Activated naive CD8-positive, alpha-beta T cell treated with anti-CD3 and anti-CD28 coated beads, Interleukin-2, amount 10 ng/mL, durations not matched to agents 7 days and 5 days (primary cell): ENCODE measurements around the gene EXOC4. TPM values are rescaled to one million over a fixed set of nuclear protein-coding genes. Genes with fewer than 3 reads are reported as not detected.
"Not testable (repeated sequence)": the region's sequence is repeated elsewhere in the genome, so short reads cannot be mapped to it uniquely, and the experiment has no call there.

Experiments
- ATAC-seq: fragments of 150-1000 bp; cut with Tn5 transposase; one replicate; pipeline ENCODE4 v1.10.0; 2021; ENCODE audit warnings: low read depth, moderate library complexity
- POLR2A ChIA-PET: fragments of 350-600 bp; sonication (Branson Sonifier 250); formaldehyde crosslinking; loops from one replicate; lab custom pipeline; 2021; ENCODE audit warnings: antibody characterized with exemption; lab: Charles Lee
- DNase-seq: peaks from one replicate; pipeline ENCODE4 v3.0.0; 2021
- H3K27ac Mint-ChIP-seq: one replicate; pipeline ENCODE4 v1.8.0; 2022; ENCODE audit warnings: mild to moderate bottlenecking, mixed read lengths
- H3K27me3 Mint-ChIP-seq: one replicate; pipeline ENCODE4 v1.8.0; 2022; ENCODE audit warnings: mild to moderate bottlenecking, moderate library complexity, mixed read lengths
- H3K36me3 Mint-ChIP-seq: one replicate; pipeline ENCODE4 v1.8.0; 2021; ENCODE audit warnings: mild to moderate bottlenecking, mixed read lengths
- H3K4me1 Mint-ChIP-seq: one replicate; pipeline ENCODE4 v1.8.0; 2021; ENCODE audit warnings: mixed read lengths
- H3K4me3 Mint-ChIP-seq: one replicate; pipeline ENCODE4 v1.8.0; 2022; ENCODE audit warnings: mild to moderate bottlenecking, moderate library complexity, mixed read lengths
- H3K9me3 Mint-ChIP-seq: one replicate; pipeline ENCODE4 v1.8.0; 2021; ENCODE audit warnings: mixed read lengths
- total RNA-seq, 2 experiments: library from RNA; stranded (reverse); gene quantifications; one replicate each; pipeline ENCODE4 v1.2.3, GENCODE V29; 2021

EXOC4 gene
- total RNA-seq, 2 experiments from 2014 or later = 73.1 to 73.7 TPM

DNA sequence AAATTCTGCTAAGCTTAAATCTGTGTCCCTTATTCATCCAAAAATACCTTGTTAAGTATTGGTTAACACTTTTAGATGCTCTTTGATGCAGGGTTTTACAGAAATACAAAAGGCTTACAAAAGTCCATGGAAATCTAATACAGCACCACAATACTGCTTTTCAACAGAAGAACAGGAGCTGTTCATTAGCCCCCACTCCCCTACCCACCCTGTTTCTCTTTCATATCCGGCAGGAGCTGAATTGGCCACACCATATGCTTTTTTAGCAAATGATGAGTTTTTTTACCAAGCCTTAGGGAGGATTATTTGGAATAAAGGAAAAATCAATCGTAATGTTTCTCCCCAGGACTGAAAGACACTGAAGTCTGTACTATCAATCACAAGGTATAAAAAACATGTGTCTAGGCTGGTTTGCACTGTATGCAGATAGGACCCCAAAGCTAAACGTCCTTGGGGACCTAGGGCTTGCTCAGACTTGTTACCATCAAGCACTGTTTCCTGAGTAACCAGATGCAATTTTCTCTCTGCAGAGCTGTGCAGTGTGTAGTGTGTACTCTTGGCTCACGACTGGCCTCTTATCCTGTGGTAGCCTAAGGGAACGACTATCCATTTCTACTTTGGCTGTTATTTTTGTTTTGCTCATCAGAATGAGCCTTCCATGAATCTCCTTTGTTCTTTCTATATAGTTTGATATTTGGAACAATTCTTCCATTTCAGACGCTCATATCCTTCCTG, 731.0 kb downstream of the EXOC4 start:
- DNase-seq (no peak), ATAC-seq (no peak)
- H3K4me3 Mint-ChIP-seq = no peak overlapping the region
- no peaks in the 10 kb centered on the region for H3K9me3 Mint-ChIP-seq
- POLR2A ChIA-PET = no interaction called here
- no peaks in the 10 kb centered on the region for H3K4me1 Mint-ChIP-seq
- H3K36me3 Mint-ChIP-seq = peaks cover 2% of the 10 kb centered on the region
- no peaks in the 10 kb centered on the region for H3K27me3 Mint-ChIP-seq
- no peak overlapping the region for H3K27ac Mint-ChIP-seq

DNA sequence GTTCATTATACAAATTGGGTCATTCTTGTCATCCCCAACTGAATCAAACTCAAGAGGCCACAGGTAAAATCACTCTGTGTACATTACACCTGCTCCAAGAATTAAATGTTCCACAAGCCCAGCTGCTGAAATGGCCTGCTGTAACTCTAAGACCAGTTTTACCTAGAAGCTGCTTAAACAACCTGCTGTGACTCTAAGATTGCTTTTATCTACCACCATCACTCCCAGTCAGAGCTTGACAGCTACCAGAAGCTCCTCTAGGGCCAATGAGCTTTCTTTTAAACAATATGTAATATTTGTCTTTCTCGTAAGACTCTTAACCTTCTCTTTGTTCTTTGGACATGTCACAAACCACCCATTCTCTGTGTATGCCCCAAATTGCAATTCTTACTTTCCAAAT, 732.4 kb downstream of the EXOC4 start:
- no peak overlapping the region for H3K27ac Mint-ChIP-seq
- peaks cover 2% of the 10 kb centered on the region for H3K36me3 Mint-ChIP-seq
- no peaks in the 10 kb centered on the region for H3K27me3 Mint-ChIP-seq
- DNase-seq (no peak), ATAC-seq (no peak)
- no peaks in the 10 kb centered on the region for H3K9me3 Mint-ChIP-seq
- no peak overlapping the region for H3K4me3 Mint-ChIP-seq
- H3K4me1 Mint-ChIP-seq = no peaks in the 10 kb centered on the region
- POLR2A ChIA-PET = no interaction called here

DNA sequence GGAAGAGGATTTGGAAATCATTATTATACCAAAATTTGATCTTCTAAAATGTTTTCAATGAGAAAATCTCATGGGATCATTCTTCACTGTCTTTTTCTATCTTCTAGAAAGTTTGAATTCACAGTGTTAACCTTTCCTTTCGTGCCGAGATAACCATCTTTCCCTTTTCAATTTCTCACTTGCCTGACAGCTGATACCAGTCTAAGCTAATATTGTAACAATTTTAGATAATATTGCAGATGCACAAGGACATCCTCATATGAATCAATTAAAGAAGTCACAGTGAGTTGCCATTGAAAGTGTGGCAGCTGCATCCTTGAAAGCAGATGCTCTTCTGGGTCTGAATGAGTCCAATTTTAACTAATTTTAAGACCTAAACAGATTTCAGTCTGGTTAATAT, 734.7 kb downstream of the EXOC4 start:
- Mint-ChIP-seq H3K27ac (no peak overlapping the region), H3K36me3 (no peaks in the 10 kb centered on the region), H3K4me1 (no peaks in the 10 kb centered on the region), H3K4me3 (no peak overlapping the region), H3K9me3 (no peaks in the 10 kb centered on the region), H3K27me3 (no peaks in the 10 kb centered on the region)
- POLR2A ChIA-PET = no interaction called here
- ATAC-seq (no peak), DNase-seq (no peak)

DNA sequence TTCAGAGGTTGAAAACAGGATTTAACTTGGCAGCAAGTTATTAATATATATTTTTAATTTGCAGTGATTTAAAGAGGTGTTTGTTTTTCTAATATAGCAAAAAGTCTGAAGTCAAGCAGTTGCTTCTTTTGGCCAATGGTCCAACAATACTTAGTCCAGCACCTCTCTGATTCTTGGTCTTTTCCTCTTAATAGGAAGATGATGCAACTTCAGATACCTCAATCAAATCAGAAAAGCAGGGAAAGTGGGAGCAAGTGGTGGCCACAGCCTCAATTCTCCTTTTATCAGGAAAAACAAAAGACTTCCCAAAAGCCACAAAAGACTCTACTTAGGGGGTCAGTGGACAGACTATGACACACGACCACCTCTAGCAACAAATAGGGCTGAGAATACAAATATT, 740.7 kb downstream of the EXOC4 start:
- H3K9me3 Mint-ChIP-seq = no peaks in the 10 kb centered on the region
- H3K4me3 Mint-ChIP-seq = no peak overlapping the region
- ATAC-seq = no peak
- POLR2A ChIA-PET = no interaction called here
- no peaks in the 10 kb centered on the region for H3K4me1 Mint-ChIP-seq
- no peaks in the 10 kb centered on the region for H3K27me3 Mint-ChIP-seq
- H3K27ac Mint-ChIP-seq = no peak overlapping the region
- no peak for DNase-seq
- H3K36me3 Mint-ChIP-seq = peaks cover 7% of the 10 kb centered on the region

DNA sequence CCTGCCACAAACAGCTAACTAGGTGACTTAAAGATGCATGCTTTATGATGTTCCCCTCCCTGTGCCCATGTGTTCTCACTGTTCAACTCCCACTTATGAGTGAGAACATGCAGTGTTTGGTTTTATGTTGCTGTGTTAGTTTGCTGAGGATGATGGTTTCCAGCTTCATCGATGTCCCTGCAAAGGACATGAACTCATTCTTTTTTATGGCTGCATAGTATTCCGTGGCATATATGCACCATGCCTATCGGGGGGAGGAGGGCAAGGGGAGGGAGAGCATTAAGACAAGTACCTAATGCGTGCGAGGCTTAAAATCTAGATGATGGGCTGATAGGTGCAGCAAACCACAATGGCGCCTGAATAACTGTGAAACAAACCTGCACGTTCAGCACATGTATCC, 741.2 kb downstream of the EXOC4 start:
- H3K27ac Mint-ChIP-seq, H3K9me3 Mint-ChIP-seq, H3K27me3 Mint-ChIP-seq, H3K4me3 Mint-ChIP-seq, ATAC-seq, POLR2A ChIA-PET, DNase-seq, H3K4me1 Mint-ChIP-seq: not testable (repeated sequence)
- peaks cover 10% of the 10 kb centered on the region for H3K36me3 Mint-ChIP-seq

DNA sequence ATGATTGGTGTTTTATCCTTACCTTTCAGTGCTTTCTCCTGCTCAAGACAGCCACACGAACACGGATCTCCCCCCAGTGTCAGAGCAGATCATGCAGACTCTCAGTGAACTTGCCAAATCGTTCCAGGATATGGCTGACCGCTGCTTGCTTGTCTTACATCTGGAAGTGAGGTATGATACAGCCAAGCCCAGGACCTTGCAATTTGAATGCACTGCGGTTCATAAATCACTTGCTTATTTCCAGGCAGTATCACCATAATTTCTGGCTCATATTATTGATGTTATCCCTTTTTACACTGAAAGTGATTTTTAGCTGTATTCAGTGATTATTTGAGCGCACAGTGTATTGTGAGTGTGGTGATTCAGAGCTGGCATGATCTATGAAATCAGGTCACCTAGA, 744.6 kb downstream of the EXOC4 start:
- ATAC-seq = no peak
- peaks cover 13% of the 10 kb centered on the region for H3K36me3 Mint-ChIP-seq
- no peak overlapping the region for H3K27ac Mint-ChIP-seq
- DNase-seq = no peak
- POLR2A ChIA-PET = no interaction called here
- no peak overlapping the region for H3K4me3 Mint-ChIP-seq
- no peaks in the 10 kb centered on the region for H3K4me1 Mint-ChIP-seq
- H3K9me3 Mint-ChIP-seq = no peaks in the 10 kb centered on the region
- H3K27me3 Mint-ChIP-seq = no peaks in the 10 kb centered on the region

DNA sequence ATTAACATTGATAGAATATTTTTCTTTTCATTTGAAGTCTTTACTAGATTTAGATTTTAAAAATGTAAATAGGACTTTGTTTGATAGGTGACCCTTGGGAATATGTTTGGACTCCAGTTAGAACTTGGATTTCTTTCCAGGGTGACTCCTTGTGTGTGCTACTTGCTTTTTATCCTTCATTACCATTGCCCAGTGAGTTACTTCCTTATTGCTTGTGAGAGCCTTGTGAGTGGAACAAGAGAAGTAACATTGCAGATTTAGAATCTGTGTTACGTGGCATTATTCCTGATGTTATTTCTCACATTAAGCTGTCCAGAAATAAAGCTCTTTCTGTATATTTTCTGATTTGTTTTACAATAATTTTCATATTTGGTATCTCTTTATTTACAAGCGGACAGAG, 746.3 kb downstream of the EXOC4 start:
- DNase-seq = no peak
- Mint-ChIP-seq H3K4me1 (no peaks in the 10 kb centered on the region), H3K4me3 (no peak overlapping the region), H3K27me3 (no peaks in the 10 kb centered on the region), H3K27ac (no peak overlapping the region), H3K36me3 (peaks cover 13% of the 10 kb centered on the region), H3K9me3 (no peaks in the 10 kb centered on the region)
- ATAC-seq = no peak
- POLR2A ChIA-PET = no interaction called here

DNA sequence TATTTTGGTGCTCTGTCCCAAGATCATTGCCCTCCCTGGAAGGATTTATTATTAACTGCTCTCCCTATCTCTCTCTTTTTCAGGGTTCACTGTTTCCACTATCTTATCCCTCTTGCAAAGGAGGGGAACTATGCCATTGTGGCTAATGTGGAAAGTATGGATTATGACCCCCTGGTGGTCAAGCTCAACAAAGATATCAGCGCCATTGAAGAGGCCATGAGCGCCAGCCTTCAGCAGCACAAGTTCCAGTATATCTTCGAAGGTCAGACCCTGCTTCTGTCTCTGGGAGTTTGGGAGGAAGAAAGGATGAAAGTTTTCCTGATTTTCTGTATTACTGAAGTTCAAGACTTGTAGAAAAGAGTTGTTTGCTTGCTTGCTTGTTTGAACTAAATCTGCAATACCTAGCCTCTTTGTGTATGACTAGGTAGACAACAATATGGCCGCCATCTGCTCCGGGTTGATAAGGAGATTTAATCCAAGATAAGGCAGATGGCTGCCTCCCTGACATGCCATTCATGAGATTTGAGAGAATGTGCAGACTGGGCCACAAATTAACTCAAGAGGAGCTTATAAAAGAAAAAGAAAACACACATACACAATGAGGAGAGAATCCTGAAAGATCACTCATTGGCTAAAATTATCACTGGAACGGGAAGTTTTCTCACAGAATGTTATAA, 752.1 kb downstream of the EXOC4 start:
- Mint-ChIP-seq H3K9me3 (no peaks in the 10 kb centered on the region), H3K27me3 (no peaks in the 10 kb centered on the region), H3K27ac (no peak overlapping the region), H3K4me1 (no peaks in the 10 kb centered on the region), H3K36me3 (peaks cover 13% of the 10 kb centered on the region), H3K4me3 (no peak overlapping the region)
- POLR2A ChIA-PET = no interaction called here
- DNase-seq = no peak
- no peak for ATAC-seq

DNA sequence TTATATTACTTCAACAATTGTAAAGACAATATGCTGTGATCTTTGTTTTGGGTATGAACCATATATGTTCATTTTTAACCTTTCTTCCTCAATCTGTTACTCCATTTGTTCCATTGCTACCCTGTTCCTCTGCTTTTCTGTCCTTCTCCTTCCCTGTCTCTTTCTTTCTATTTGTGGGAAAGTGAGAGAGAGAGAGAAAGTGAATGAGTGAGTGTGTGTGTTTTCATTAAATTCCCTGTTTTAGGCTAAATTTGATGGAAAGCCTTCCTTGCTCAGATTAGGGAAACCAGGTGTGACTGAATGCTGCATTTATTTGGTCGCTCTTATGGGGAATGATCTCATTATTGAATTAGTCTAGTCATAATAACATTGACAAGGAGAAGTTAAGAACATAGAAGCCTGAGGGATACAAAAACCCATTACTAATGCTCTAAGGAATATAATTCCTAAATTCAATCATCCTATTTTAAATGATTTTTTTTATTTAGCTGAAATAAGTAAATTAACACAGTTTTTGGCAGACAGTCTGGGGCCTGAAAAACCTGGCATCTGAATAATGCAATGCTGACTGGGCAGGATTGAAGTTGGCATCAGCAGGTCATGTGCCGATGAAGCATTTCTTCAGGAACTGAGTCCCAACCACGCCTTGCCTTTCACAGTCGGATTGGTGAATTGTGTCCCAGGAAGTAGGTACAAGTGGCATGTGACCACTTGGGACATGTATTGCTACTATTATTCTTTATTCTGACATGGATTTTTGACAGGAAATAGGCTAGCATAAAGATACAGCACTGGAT, 756.6 kb downstream of the EXOC4 start:
- DNase-seq (no peak), ATAC-seq (no peak)
- no peaks in the 10 kb centered on the region for H3K9me3 Mint-ChIP-seq
- H3K4me3 Mint-ChIP-seq = no peak overlapping the region
- H3K36me3 Mint-ChIP-seq = peaks cover 16% of the 10 kb centered on the region
- POLR2A ChIA-PET = no interaction called here
- H3K27ac Mint-ChIP-seq = no peak overlapping the region
- H3K4me1 Mint-ChIP-seq = no peaks in the 10 kb centered on the region
- H3K27me3 Mint-ChIP-seq = no peaks in the 10 kb centered on the region

DNA sequence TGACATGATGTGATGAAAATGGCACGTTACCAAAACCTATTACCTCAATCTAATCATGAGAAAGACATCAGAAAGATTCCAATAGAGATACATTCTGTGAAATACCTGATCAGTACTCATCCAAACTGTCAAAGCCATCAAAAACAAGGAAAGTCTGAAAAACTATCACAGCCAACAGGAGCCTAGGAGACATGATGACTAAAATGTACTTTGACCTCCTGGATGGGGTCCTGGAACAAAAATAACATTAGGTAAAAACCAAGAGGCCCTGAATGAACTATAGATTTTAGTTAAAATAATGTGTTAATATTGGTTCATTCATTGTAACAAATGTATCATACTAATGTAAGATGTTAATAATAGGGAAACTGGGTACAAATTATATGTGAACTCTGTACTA, 760.4 kb downstream of the EXOC4 start:
- POLR2A ChIA-PET = no interaction called here

DNA sequence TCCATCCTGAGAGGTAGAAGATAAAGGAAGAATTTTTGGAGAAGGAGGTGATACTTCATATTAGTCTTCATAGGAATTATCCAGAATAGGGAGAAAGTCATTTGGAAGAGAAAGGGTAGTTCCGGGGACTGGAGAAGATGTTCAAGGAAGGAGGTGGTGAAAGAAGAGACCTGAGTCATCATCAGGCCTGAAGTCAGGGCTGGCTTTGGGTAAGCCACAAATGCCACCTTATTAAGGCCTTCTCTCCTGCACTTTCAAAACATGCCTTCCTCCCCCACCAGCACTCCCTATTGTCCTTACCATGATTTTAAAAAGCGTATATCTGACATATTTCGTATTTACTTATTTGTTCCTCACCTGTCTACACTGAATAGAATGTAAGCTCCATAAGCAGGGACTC, 762.1 kb downstream of the EXOC4 start:
- H3K4me3 Mint-ChIP-seq = no peak overlapping the region

More for the DNA sequence above, 760.4 kb downstream of the EXOC4 start:
- no peaks in the 10 kb centered on the region for H3K9me3 Mint-ChIP-seq
- no peak overlapping the region for H3K27ac Mint-ChIP-seq
- H3K27me3 Mint-ChIP-seq = no peaks in the 10 kb centered on the region
- ATAC-seq (no peak), DNase-seq (no peak)
- peaks cover 9% of the 10 kb centered on the region for H3K36me3 Mint-ChIP-seq
- H3K4me1 Mint-ChIP-seq = no peaks in the 10 kb centered on the region
- H3K4me3 Mint-ChIP-seq = no peak overlapping the region

DNA sequence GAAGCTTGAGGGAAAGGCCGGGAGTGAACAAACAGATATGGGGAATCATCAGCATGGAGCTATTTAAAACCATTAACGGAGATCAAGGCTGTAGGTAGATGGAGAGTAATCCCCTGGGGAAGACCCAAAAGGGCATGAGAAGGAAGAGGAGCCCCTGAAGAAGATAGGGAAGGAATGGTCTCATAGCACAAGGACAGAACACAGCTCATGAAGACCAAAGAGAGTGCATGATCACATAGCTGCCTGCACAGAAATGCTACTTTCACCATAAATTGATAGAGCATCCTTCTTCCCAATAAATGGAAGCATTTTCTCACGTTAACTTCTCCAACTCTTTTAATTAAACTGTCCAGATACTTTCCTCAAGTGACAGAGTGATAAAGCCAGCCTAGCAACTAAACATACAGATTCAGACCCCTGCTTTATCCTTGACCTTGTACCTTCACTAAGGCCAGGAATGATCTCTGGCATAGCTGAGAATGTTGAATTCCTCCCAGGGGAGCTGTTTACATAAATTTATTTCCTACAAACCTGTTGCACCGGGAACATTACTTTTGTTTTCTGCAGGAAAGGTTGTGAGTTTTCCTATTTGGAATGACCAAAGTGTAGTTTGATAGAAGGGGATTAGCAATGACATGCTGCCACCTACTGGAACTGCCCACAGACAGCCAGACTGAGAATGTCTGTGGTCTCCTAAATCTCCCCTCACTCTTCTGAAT, 763.5 kb downstream of the EXOC4 start:
- no peak overlapping the region for H3K27ac Mint-ChIP-seq
- peaks cover 3% of the 10 kb centered on the region for H3K36me3 Mint-ChIP-seq
- H3K27me3 Mint-ChIP-seq = no peaks in the 10 kb centered on the region
- ATAC-seq = no peak
- no peak for DNase-seq
- POLR2A ChIA-PET = no interaction called here
- H3K4me3 Mint-ChIP-seq = no peak overlapping the region
- H3K4me1 Mint-ChIP-seq = no peaks in the 10 kb centered on the region
- no peaks in the 10 kb centered on the region for H3K9me3 Mint-ChIP-seq

More for the DNA sequence above, 762.1 kb downstream of the EXOC4 start:
- ATAC-seq (no peak), DNase-seq (no peak)
- Mint-ChIP-seq H3K27me3 (no peaks in the 10 kb centered on the region), H3K27ac (no peak overlapping the region), H3K36me3 (peaks cover 5% of the 10 kb centered on the region), H3K4me1 (no peaks in the 10 kb centered on the region), H3K9me3 (no peaks in the 10 kb centered on the region)
- POLR2A ChIA-PET = no interaction called here

DNA sequence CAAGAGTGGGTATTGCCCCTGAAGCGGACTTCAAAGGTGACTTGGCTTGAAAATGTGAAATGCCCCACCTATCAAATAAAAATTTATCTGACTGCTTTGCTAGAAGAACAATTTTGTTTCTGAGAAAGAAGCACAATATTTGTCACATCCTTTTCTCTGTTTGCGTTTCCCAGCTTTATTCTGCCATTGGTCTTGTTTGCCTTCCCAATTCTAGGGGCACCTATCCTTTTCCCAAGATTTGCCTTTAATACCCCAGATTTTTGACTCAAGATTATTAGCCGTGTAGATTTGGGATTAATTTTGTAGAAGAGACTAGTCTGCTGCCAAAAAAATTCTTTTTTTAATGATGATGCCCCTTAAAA, 764.0 kb downstream of the EXOC4 start:
- Mint-ChIP-seq H3K27ac (no peak overlapping the region), H3K36me3 (peaks cover 2% of the 10 kb centered on the region), H3K4me1 (no peaks in the 10 kb centered on the region), H3K27me3 (no peaks in the 10 kb centered on the region), H3K9me3 (no peaks in the 10 kb centered on the region), H3K4me3 (no peak overlapping the region)
- ATAC-seq (no peak), DNase-seq (no peak)
- POLR2A ChIA-PET = no interaction called here
